ENCODE measurements around the gene PVALB.

The PVALB gene

GRCh38 chr22:36783743-36784142, 33.1 kb downstream of the PVALB start:
- DNase-seq (ENCODE audit: low read depth, low spot score), result no peak
- TF ChIP-seq, protein P1, sequence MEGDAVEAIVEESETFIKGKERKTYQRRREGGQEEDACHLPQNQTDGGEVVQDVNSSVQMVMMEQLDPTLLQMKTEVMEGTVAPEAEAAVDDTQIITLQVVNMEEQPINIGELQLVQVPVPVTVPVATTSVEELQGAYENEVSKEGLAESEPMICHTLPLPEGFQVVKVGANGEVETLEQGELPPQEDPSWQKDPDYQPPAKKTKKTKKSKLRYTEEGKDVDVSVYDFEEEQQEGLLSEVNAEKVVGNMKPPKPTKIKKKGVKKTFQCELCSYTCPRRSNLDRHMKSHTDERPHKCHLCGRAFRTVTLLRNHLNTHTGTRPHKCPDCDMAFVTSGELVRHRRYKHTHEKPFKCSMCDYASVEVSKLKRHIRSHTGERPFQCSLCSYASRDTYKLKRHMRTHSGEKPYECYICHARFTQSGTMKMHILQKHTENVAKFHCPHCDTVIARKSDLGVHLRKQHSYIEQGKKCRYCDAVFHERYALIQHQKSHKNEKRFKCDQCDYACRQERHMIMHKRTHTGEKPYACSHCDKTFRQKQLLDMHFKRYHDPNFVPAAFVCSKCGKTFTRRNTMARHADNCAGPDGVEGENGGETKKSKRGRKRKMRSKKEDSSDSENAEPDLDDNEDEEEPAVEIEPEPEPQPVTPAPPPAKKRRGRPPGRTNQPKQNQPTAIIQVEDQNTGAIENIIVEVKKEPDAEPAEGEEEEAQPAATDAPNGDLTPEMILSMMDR (IDR thresholded peaks at IDR 0.05; ENCODE audit: low read depth, low read length), result no peak
- H3K4me3 ChIP-seq (ENCODE audit: low read depth, low read length), result no peak overlapping the region
- in situ Hi-C loops (cut with HindIII; ENCODE audit: low sequenced_read_pairs), result no loop called here

- H3K4me3 ChIP-seq (ENCODE audit: low read depth, low read length), result no peak overlapping the region
- in situ Hi-C loops (cut with HindIII; ENCODE audit: low sequenced_read_pairs), result no loop called here
- TF ChIP-seq, protein P1 (IDR thresholded peaks at IDR 0.05; ENCODE audit: low read depth, low read length), result peak; percentile 92
- DNase-seq (ENCODE audit: low read depth, low spot score), result peak; percentile 81
Observed at GRCh38 chr22:36781656-36782627, 34.9 kb downstream of the PVALB start.

GRCh38 chr22:36778020-36778419, 38.8 kb downstream of the PVALB start:
- in situ Hi-C loops (cut with HindIII; ENCODE audit: low sequenced_read_pairs), result no loop called here
- DNase-seq (ENCODE audit: low read depth, low spot score), result no peak
- TF ChIP-seq, protein P1 (IDR thresholded peaks at IDR 0.05; ENCODE audit: low read depth, low read length), result no peak
- no peak overlapping the region for H3K4me3 ChIP-seq (ENCODE audit: low read depth, low read length)

DNA sequence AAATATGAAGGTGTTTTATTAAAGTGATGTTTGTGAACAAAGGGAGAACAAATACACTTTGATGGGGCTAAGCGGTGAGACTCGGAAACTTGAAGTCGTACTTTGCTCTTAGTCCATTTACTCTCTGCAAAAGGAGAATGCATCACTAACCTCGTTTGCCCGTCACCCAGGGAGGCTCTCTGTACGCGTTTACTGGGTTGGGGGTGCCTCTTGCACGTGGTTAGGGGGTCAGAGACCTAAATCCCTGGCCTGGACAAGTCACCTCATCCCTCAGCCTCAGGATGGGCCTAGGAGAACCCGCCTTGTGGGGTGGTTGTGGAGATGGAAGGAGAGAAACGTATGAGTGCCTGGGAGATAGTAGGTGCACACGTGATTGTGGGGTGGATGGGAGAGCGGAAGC, 40.1 kb downstream of the PVALB start:
- DNase-seq (ENCODE audit: low read depth, low spot score), result no peak
- peak overlapping the region; percentile 1 for H3K4me3 ChIP-seq (ENCODE audit: low read depth, low read length)
- in situ Hi-C loops (cut with HindIII; ENCODE audit: low sequenced_read_pairs), result no loop called here
- TF ChIP-seq, protein P1 (IDR thresholded peaks at IDR 0.05; ENCODE audit: low read depth, low read length), result no peak

DNA sequence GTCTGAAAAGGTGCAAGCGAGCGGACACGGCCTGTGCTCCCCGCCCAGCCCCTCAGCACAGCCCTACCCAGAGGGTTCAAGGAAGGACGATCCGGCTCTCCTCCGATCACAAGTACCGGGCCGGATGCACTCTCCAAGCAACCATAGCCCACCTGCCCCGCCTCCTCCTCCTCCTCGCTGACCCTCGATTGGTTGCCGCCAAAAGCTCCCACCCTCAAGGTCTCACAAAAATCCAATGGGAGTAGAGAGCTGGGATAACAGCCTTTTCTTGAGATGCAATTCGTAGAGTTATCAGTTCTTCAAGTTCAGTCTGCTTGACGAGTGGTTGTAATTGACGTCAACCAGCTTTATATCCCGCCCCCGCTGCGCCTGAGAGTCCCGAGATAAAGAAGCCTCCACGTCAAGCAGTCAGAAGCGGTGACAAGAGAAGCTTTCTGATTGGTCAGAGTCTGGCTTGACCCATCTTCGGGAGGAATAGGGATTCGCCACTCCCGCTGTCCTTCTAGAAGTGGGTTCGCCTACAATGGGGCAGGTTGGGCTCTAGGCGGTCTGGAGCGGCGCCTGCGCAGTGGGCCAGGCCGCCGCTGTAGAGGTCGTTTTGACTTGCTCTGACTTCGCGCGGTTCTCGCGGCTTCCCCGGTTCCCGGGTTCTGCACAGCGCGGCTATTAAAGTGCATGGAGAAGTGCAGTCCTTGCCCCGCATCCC, 40.7 kb downstream of the PVALB start, which contains the start of gene IFT27:
Gene IFT27, minus strand, starts transcription at position 156 of the 706 bp plus-strand sequence. CDS start 412 bp downstream, outside the sequence.
- TF ChIP-seq, protein P1 (IDR thresholded peaks at IDR 0.05; ENCODE audit: low read depth, low read length), result no peak
- peak; percentile 100 for DNase-seq (ENCODE audit: low read depth, low spot score)
- in situ Hi-C loops (cut with HindIII; ENCODE audit: low sequenced_read_pairs), result no loop called here
- peak within 1 kb of the TSS; percentile 75 for H3K4me3 ChIP-seq (ENCODE audit: low read depth, low read length)

GRCh38 chr22:36775586-36775963, 41.3 kb downstream of the PVALB start:
- peak overlapping the region; percentile 75 for H3K4me3 ChIP-seq (ENCODE audit: low read depth, low read length)
- in situ Hi-C loops (cut with HindIII; ENCODE audit: low sequenced_read_pairs), result no loop called here
- DNase-seq (ENCODE audit: low read depth, low spot score), result peak; percentile 12
- TF ChIP-seq, protein P1 (IDR thresholded peaks at IDR 0.05; ENCODE audit: low read depth, low read length), result no peak
